ENCODE results near the gene TRAPPC12.

The TRAPPC12 gene

DNA sequence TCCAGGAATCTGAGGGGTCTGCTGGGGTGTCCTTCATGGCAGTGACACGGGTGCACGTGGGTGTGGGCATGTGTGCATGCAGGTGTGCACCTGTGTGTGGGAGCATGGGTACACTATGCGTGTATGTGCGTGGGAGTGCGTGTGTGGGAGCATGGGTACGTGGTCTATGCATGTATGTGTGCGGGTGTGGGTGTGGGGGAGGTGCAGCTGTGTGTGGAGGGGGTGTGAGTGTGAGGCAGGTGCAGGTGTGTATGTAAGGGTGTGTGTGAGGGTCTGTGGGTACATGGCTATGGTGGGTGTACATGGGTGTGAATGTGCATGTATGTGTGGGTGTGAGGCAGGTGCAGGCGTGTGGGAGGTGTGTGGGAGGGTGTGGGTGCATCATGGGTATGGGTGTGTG lies 38.2 kb upstream of the TRAPPC12 start:
- TF ChIP-seq, protein P1, sequence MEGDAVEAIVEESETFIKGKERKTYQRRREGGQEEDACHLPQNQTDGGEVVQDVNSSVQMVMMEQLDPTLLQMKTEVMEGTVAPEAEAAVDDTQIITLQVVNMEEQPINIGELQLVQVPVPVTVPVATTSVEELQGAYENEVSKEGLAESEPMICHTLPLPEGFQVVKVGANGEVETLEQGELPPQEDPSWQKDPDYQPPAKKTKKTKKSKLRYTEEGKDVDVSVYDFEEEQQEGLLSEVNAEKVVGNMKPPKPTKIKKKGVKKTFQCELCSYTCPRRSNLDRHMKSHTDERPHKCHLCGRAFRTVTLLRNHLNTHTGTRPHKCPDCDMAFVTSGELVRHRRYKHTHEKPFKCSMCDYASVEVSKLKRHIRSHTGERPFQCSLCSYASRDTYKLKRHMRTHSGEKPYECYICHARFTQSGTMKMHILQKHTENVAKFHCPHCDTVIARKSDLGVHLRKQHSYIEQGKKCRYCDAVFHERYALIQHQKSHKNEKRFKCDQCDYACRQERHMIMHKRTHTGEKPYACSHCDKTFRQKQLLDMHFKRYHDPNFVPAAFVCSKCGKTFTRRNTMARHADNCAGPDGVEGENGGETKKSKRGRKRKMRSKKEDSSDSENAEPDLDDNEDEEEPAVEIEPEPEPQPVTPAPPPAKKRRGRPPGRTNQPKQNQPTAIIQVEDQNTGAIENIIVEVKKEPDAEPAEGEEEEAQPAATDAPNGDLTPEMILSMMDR (IDR thresholded peaks at IDR 0.05; ENCODE audit: insufficient read depth, missing control alignments), result no peak
- no peak for DNase-seq (ENCODE audit: insufficient read length, low spot score)
- no peak for FAIRE-seq

GRCh38 chr2:3342324-3342723 lies 37.2 kb upstream of the TRAPPC12 start:
- no peak for DNase-seq (ENCODE audit: insufficient read length, low spot score)
- TF ChIP-seq, protein P1 (IDR thresholded peaks at IDR 0.05; ENCODE audit: insufficient read depth, missing control alignments), result no peak
- no peak for FAIRE-seq

DNA sequence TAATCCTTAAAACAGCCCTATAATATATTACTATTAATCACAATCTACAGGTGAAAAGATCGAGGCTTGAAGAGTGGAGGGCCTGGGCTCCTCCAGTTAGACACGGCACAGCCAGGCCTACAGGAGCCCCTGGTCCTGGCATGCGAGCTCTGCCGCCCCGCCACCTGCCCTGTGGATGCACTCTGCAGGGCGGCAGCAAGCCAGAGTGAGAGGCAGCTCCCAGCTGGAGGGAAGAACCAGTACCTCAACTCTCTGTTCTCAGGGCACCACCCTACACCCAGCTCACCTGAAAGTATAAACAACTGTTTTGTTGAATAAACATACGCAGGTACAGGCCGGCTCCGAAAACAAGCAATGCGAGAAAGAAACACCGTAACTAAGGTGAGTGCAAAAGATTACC lies 36.5 kb upstream of the TRAPPC12 start:
- TF ChIP-seq, protein P1 (IDR thresholded peaks at IDR 0.05; ENCODE audit: insufficient read depth, missing control alignments), result no peak
- no peak for DNase-seq (ENCODE audit: insufficient read length, low spot score)
- FAIRE-seq, result no peak

GRCh38 chr2:3344897-3345296 lies 34.6 kb upstream of the TRAPPC12 start:
- TF ChIP-seq, protein P1 (IDR thresholded peaks at IDR 0.05; ENCODE audit: insufficient read depth, missing control alignments), result no peak
- FAIRE-seq (no peak), DNase-seq (ENCODE audit: insufficient read length, low spot score) (no peak)

DNA sequence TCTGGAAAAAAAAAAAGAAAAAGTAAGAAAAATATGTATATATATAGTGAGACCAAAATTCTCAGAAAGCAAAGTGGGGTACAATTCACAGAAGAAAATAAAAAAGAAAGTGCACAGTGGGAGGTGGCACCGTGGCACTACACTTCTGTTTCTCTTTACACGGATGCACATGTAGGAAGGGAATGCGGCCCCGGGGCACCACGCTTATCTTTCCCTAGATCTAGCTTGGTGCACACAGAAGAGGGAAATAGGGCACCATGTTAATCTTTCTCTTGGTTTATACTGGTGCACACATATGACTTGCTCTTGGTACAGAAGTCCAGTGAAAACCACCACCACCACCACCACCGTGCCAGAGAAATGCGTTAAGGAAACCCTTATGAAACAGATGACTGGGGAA lies 33.9 kb upstream of the TRAPPC12 start:
- FAIRE-seq, result no peak
- DNase-seq (ENCODE audit: insufficient read length, low spot score), result no peak
- TF ChIP-seq, protein P1 (IDR thresholded peaks at IDR 0.05; ENCODE audit: insufficient read depth, missing control alignments), result no peak

- FAIRE-seq, result no peak
Measured at GRCh38 chr2:3348767-3349166, 30.7 kb upstream of the TRAPPC12 start.

GRCh38 chr2:3349211-3349693 lies 30.2 kb upstream of the TRAPPC12 start:
- FAIRE-seq (no peak), DNase-seq (ENCODE audit: insufficient read length, low spot score) (no peak)
- TF ChIP-seq, protein P1 (IDR thresholded peaks at IDR 0.05; ENCODE audit: insufficient read depth, missing control alignments), result no peak

More at GRCh38 chr2:3348767-3349166, 30.7 kb upstream of the TRAPPC12 start:
- TF ChIP-seq, protein P1 (IDR thresholded peaks at IDR 0.05; ENCODE audit: insufficient read depth, missing control alignments), result no peak
- DNase-seq (ENCODE audit: insufficient read length, low spot score), result no peak
